GM13977 (cell line): ENCODE results near the gene MRPL48.

Experiments used
- DNase-seq: peaks from one replicate; pipeline ENCODE4 v3.0.0; 2012; ENCODE audit warnings: low spot score
- CTCF ChIP-seq: IDR thresholded peaks from 2 replicates; pipeline ENCODE4 v1.5.1; 2012; ENCODE audit warnings: mild to moderate bottlenecking, control low read depth; ENCODE audit not compliant: insufficient read depth; ENCODE audit errors: extremely low read depth, missing control alignments
- in situ Hi-C: fragments of 300-500 bp; cut with MboI; formaldehyde crosslinking; loops from one replicate; pipeline ENCODE4 v1.12.0; 2022; ENCODE audit warnings: low sequenced_read_pairs, low pct_unique_long_range_greater_than_20kb, mixed read lengths, inconsistent platforms; ENCODE audit not compliant: unreplicated experiment

MRPL48 gene

GRCh38 chr11:73866586-73866996 is 78.9 kb downstream of the MRPL48 start:
- no peak for DNase-seq
- in situ Hi-C loops: no loop called here
- TF ChIP-seq CTCF: no peak

GRCh38 chr11:73869332-73869949 is 81.8 kb downstream of the MRPL48 start:
- DNase-seq: no peak
- no peak for TF ChIP-seq CTCF
- in situ Hi-C loops: no loop called here

GRCh38 chr11:73870261-73870660 is 82.6 kb downstream of the MRPL48 start:
- TF ChIP-seq CTCF: no peak
- DNase-seq: no peak
- in situ Hi-C loops: no loop called here

- no peak for TF ChIP-seq CTCF
- DNase-seq: no peak
- in situ Hi-C loops: no loop called here
Measured at GRCh38 chr11:73872749-73873357, 85.2 kb downstream of the MRPL48 start.

- TF ChIP-seq CTCF: no peak
- in situ Hi-C loops: no loop called here
- no peak for DNase-seq
Measured at GRCh38 chr11:73875380-73875779, 87.7 kb downstream of the MRPL48 start.

- in situ Hi-C loops: no loop called here
- TF ChIP-seq CTCF: no peak
- no peak for DNase-seq
Measured at GRCh38 chr11:73875840-73876239, 88.2 kb downstream of the MRPL48 start.
